GM21367 (cell line): ENCODE data around the gene RYR3.

ENCODE experiments used
- ATAC-seq: cut with Tn5 transposase; IDR thresholded peaks from one replicate; pipeline ENCODE4 v1.9.1; 2021; ENCODE audit not compliant: unreplicated experiment

The RYR3 gene

GRCh38 chr15:33317896-33318295, 7.1 kb downstream of the RYR3 start:
- no peak for ATAC-seq

GRCh38 chr15:33320017-33320416, 9.2 kb downstream of the RYR3 start:
- ATAC-seq: no peak

GRCh38 chr15:33322091-33322490, 11.3 kb downstream of the RYR3 start:
- ATAC-seq: no peak

GRCh38 chr15:33324609-33325008, 13.8 kb downstream of the RYR3 start:
- no peak for ATAC-seq

- ATAC-seq: no peak
These were observed 16.1 kb downstream of the RYR3 start for GRCh38 chr15:33326908-33327307.

GRCh38 chr15:33328106-33328505, 17.3 kb downstream of the RYR3 start:
- no peak for ATAC-seq

GRCh38 chr15:33329457-33329856, 18.7 kb downstream of the RYR3 start:
- no peak for ATAC-seq

GRCh38 chr15:33330931-33331330, 20.2 kb downstream of the RYR3 start:
- ATAC-seq: no peak

- no peak for ATAC-seq
These were observed 31.2 kb downstream of the RYR3 start for GRCh38 chr15:33341953-33342352.

GRCh38 chr15:33343275-33343674, 32.5 kb downstream of the RYR3 start:
- no peak for ATAC-seq

GRCh38 chr15:33344111-33344510, 33.3 kb downstream of the RYR3 start:
- no peak for ATAC-seq

GRCh38 chr15:33344530-33344929, 33.8 kb downstream of the RYR3 start:
- ATAC-seq: no peak

- no peak for ATAC-seq
These were observed 43.6 kb downstream of the RYR3 start for GRCh38 chr15:33354411-33354810.

- ATAC-seq: no peak
These were observed 47.1 kb downstream of the RYR3 start for GRCh38 chr15:33357845-33358244.

GRCh38 chr15:33358306-33358705, 47.5 kb downstream of the RYR3 start:
- no peak for ATAC-seq

- no peak for ATAC-seq
These were observed 50.1 kb downstream of the RYR3 start for GRCh38 chr15:33360886-33361285.

GRCh38 chr15:33369941-33370622, 59.3 kb downstream of the RYR3 start:
- no peak for ATAC-seq

GRCh38 chr15:33370623-33371020, 59.9 kb downstream of the RYR3 start:
- ATAC-seq: no peak

- no peak for ATAC-seq
These were observed 60.4 kb downstream of the RYR3 start for GRCh38 chr15:33371159-33371558.

GRCh38 chr15:33374226-33374914, 63.6 kb downstream of the RYR3 start:
- ATAC-seq: no peak

- ATAC-seq: no peak
These were observed 64.5 kb downstream of the RYR3 start for GRCh38 chr15:33375236-33375635.

GRCh38 chr15:33377204-33377603, 66.4 kb downstream of the RYR3 start:
- ATAC-seq: no peak
